SK-N-MC (cell line): Measurements from ENCODE around the gene CCNT2.
"Not testable (repeated sequence)": the region's sequence is repeated elsewhere in the genome, so short reads cannot be mapped to it uniquely, and the experiment has no call there.

Experiments
- DNase-seq: peaks from one replicate; pipeline ENCODE4 v3.0.0-alpha.2; 2011; ENCODE audit warnings: low read depth, low spot score
- H3K27ac ChIP-seq: fragments of 200-600 bp; sonication (generic); 2 replicates; pipeline ENCODE4 v1.5.1; 2016; ENCODE audit warnings: mixed run types
- H3K36me3 ChIP-seq: fragments of 200-600 bp; sonication (generic); 2 replicates; pipeline ENCODE4 v1.6.1; 2017; ENCODE audit warnings: antibody characterized with exemption, low read length, mixed read lengths; ENCODE audit not compliant: insufficient read depth
- H3K4me3 ChIP-seq: fragments of 200-600 bp; sonication (generic); 2 replicates; pipeline ENCODE4 v1.5.1; 2016
- H3K9ac ChIP-seq: fragments of 200-600 bp; sonication (generic); 2 replicates; pipeline ENCODE4 v1.8.0; 2017; ENCODE audit warnings: mixed run types, mixed read lengths; ENCODE audit not compliant: insufficient read length
- H3K9me3 ChIP-seq: fragments of 200-600 bp; sonication (generic); 2 replicates; pipeline ENCODE4 v1.6.1; 2017; ENCODE audit warnings: low read depth, mild to moderate bottlenecking, antibody characterized with exemption, low read length, moderate library complexity, mixed read lengths
- EZH2 ChIP-seq: fragments of 200-600 bp; sonication (generic); IDR thresholded peaks from one replicate; pipeline ENCODE4 v1.6.1; 2017; ENCODE audit warnings: antibody characterized with exemption
- FOXP2 ChIP-seq: optimal IDR thresholded peaks from 2 replicates; pipeline ENCODE3; 2011; ENCODE audit warnings: mild to moderate bottlenecking, moderate library complexity; ENCODE audit not compliant: insufficient read depth; ENCODE audit errors: extremely low read length, control extremely low read depth
- POLR2AphosphoS5 ChIP-seq: IDR thresholded peaks from 2 replicates; pipeline ENCODE4 v1.6.1; 2012; ENCODE audit warnings: mild to moderate bottlenecking, low read depth, low read length, borderline replicate concordance

Gene CCNT2

DNA sequence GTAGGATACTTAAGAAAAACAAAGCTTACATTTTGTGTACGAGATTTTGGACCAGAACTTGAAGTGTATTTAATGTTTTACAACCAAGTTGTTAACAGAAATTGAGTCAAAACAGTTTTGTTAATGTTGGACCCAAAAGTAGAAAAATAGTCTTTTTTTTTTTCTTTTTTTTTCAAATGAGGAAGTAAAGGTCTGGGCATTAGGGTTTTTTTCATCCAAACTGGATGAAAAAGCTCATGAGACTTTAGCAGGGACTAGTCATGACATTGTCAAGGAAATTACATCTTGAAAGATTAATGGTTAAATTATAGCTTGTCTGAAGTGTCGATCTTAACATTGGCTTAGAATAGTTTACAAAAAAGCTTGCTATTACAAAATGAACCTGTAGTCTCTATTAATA lies 32.3 kb downstream of the CCNT2 start:
- TF ChIP-seq FOXP2 (no peak), POLR2AphosphoS5 (no peak), EZH2 (no peak)
- H3K36me3 ChIP-seq, result peaks cover 92% of the 10 kb centered on the region
- no peak overlapping the region for H3K27ac ChIP-seq
- no peak for DNase-seq
- no peak overlapping the region for H3K9ac ChIP-seq
- H3K9me3 ChIP-seq, result no peaks in the 10 kb centered on the region
- H3K4me3 ChIP-seq, result no peak overlapping the region

DNA sequence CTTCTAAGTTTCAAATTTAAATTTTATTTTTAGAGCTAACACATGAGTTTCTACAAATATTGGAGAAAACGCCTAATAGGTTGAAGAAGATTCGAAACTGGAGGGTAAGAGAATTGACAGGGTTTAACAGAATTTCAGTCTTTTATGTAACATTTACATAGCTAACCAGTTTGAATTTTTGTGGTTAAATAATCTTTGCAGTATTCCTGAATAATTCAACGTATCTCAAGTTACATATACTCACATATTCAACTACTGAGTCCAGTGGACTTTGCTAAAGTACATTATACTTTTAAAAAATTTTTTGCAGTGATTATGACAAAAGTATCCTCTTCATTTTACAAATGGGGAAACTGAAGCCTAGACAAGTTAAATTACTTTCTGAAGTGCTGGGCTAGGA lies 34.0 kb downstream of the CCNT2 start:
- no peaks in the 10 kb centered on the region for H3K9me3 ChIP-seq

DNA sequence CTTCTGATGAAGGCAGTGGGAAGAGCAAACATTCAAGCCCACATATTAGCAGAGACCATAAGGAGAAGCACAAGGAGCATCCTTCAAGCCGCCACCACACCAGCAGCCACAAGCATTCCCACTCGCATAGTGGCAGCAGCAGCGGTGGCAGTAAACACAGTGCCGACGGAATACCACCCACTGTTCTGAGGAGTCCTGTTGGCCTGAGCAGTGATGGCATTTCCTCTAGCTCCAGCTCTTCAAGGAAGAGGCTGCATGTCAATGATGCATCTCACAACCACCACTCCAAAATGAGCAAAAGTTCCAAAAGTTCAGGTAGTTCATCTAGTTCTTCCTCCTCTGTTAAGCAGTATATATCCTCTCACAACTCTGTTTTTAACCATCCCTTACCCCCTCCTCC lies 35.4 kb downstream of the CCNT2 start:
- Histone ChIP-seq H3K36me3 (peaks cover 84% of the 10 kb centered on the region), H3K9ac (no peak overlapping the region), H3K27ac (no peak overlapping the region), H3K4me3 (no peak overlapping the region), H3K9me3 (no peaks in the 10 kb centered on the region)
- TF ChIP-seq POLR2AphosphoS5, result no peak
- no peak for TF ChIP-seq FOXP2
- no peak for TF ChIP-seq EZH2
- no peak for DNase-seq

More for the DNA sequence above, 34.0 kb downstream of the CCNT2 start:
- Histone ChIP-seq H3K36me3 (peaks cover 93% of the 10 kb centered on the region), H3K27ac (peak overlapping the region; percentile 72), H3K9ac (no peak overlapping the region), H3K4me3 (no peak overlapping the region)
- TF ChIP-seq POLR2AphosphoS5, result no peak
- TF ChIP-seq FOXP2, result no peak
- TF ChIP-seq EZH2, result no peak
- no peak for DNase-seq

DNA sequence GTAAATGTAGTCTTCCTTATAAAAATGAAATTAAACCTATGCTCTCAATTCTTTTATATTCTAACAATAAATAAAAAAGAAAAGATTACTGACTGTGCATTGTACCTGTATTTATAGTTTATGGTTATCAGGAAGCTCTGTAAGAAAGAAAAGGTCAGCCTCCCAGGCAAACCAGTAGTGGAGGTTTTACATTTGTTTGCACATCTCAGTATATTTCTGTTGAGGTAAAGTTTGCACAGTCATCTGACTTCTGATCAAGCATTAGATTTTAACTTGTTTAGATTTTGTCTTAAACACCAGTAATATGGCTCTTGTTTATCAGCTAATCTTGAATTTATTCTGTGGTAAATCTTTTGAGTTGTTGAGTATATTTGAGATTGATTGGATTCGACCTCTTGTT lies 37.1 kb downstream of the CCNT2 start:
- no peak for DNase-seq
- TF ChIP-seq FOXP2 (no peak), POLR2AphosphoS5 (no peak), EZH2 (no peak)
- peaks cover 68% of the 10 kb centered on the region for H3K36me3 ChIP-seq
- no peak overlapping the region for H3K27ac ChIP-seq
- H3K9me3 ChIP-seq, result no peaks in the 10 kb centered on the region
- no peak overlapping the region for H3K4me3 ChIP-seq
- H3K9ac ChIP-seq, result no peak overlapping the region

DNA sequence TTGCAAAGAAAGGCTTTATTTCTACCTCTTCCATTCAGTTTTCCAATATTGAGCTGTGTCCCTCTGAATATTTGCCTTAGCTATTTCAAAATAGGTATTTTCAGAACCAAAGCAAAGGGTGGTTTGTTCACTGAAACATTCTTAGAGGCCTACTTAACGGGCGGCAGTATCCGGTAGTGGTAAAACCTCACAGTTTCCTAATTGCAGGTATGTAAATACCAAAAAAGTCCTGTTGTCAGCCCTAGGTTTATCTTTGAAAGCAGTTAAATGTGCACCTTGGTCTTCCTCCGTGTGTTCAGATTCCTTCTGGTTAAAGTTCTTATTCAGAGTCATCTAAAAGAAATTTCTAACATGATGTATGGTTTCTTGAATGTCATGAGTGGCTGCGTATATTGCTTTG lies 38.9 kb downstream of the CCNT2 start:
- H3K9ac ChIP-seq, result no peak overlapping the region
- no peak overlapping the region for H3K27ac ChIP-seq
- peaks cover 53% of the 10 kb centered on the region for H3K36me3 ChIP-seq
- no peak for DNase-seq
- TF ChIP-seq EZH2, result no peak
- no peak for TF ChIP-seq POLR2AphosphoS5
- no peak for TF ChIP-seq FOXP2
- no peak overlapping the region for H3K4me3 ChIP-seq
- no peaks in the 10 kb centered on the region for H3K9me3 ChIP-seq

DNA sequence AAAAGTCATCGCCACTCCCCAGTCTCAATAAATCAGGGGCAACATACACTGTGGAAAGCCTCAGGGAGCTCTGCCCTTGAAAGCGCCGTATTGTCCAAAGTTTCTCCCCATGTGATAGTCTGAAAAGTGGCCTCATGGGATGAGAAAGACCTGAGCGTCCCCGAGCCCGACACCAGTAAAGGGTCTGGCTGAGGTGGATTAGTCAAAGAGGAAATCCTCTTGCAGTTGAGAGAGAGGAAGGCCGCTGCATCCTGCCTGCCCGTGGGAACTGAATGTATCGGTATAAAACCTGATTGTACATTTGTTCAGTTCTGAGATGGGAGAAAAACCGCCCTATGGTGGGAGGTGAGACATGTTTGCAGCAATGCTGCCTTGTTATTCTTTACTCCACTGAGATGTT lies 48.5 kb downstream of the CCNT2 start:
- not testable (repeated sequence) for H3K4me3 ChIP-seq, H3K9ac ChIP-seq, H3K9me3 ChIP-seq, DNase-seq, H3K36me3 ChIP-seq, H3K27ac ChIP-seq

DNA sequence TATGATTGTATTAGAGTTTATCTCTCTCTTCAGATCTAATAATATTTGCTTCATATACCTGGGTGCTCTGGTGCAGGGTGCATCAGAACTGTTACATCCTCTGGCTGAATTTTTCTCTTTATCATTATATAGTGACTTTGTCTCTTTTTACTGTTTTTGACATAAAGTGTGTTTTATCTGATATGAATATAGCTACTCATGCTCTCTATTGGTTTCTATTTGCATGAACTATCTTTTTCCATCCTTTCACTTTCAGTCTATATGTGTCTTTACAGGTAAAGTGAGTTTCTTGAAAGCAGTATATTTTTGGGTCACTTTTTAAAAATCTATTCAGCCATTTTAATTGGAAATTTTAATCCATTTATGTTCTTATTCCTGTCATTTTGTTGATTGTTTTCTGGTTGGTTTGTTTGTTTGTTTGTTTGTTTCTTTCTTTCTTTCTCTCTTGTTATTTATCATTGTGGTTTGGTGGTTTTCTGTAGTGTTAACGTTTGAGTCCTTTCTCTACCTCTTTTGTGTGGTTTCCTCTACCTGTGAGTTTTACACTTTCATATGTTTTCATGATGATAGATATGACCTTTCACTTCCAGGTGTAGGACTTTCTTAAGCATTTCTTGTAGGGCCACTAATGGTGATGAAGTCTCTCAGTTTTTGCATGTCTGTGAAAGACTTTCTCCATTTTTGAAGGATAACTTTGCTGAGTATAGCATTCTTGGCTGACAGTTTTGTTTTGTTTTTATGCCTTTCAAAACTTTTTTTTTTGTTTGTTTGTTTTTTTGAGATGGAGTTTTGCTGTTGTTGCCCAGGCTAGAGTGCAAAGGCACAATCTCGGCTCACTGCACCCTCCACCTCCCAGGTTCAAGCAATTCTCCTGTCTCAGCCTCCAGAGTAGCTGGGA lies 54.9 kb downstream of the CCNT2 start:
- no peak for DNase-seq
- TF ChIP-seq POLR2AphosphoS5, result no peak
- TF ChIP-seq EZH2, result no peak
- TF ChIP-seq FOXP2, result no peak
- no peak overlapping the region for H3K4me3 ChIP-seq
- H3K9me3 ChIP-seq, result no peaks in the 10 kb centered on the region
- H3K36me3 ChIP-seq, result no peaks in the 10 kb centered on the region
- no peak overlapping the region for H3K9ac ChIP-seq
- H3K27ac ChIP-seq, result no peak overlapping the region

DNA sequence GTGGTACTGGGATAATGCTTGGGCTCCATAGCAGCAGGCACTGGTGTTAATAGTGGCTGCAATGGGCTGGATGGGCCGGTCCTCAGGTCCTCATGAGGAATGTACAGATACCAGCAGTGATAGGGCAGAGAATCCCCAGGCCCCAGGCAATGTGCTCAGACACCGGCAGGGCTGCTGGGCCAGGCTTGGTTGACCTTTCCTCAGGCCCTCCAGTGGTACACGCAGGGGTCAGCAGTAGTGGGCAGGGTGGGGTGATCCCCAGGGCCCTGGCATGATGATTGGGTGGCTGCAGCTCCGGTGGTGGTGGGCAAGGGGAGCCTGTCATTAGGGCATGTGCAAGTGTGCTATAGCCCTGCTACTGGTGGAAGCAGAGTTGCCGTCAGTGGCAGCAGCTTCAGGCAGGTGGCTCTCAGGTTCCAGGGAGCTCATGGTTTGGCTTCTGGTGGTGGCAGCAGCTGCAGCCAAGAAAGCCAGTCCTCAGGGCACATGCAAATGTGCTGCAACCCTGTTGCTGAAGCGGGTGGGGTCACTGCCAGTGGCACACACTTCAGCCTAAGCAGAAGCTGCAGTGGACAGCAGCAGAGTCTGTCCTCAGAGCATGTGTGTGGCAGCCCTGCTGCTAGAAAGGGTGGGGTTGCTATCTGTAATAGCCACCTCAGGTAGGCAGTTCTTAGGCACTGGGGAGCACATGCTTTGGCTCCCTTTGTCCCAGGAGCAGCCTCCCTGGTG lies 56.8 kb downstream of the CCNT2 start:
- no peak overlapping the region for H3K27ac ChIP-seq
- H3K4me3 ChIP-seq, result no peak overlapping the region
- TF ChIP-seq EZH2, result no peak
- TF ChIP-seq POLR2AphosphoS5, result no peak
- no peak for TF ChIP-seq FOXP2
- H3K9ac ChIP-seq, result no peak overlapping the region
- no peaks in the 10 kb centered on the region for H3K36me3 ChIP-seq
- no peak for DNase-seq
- H3K9me3 ChIP-seq, result no peaks in the 10 kb centered on the region
